GM12878 (cell line): ENCODE measurements around the gene BCL2. TPM values are rescaled to one million over a fixed set of nuclear protein-coding genes. Genes with fewer than 3 reads are reported as not detected.

ENCODE experiments used
- ATAC-seq: fragments of 200-7000 bp; cut with Tn5 transposase; 3 replicates; pipeline ENCODE4 v1.9.1; 2020; ENCODE audit warnings: mild to moderate bottlenecking, moderate library complexity
- BruUV-seq: library from RNA; stranded (reverse); fragments of 400-500 nt; replicated peaks from 2 replicates; lab custom pipeline; 2021; lab: Mats Ljungman, UMichigan
- CTCF ChIA-PET: fragments of 300-600 bp; sonication (Branson Sonifier 250); formaldehyde crosslinking; extraction: SDS; loops from one replicate; lab custom pipeline; 2021; ENCODE audit warnings: inconsistent platforms; lab: Yijun Ruan, JAX
- POLR2A ChIA-PET: fragments of 350-600 bp; formaldehyde crosslinking; extraction: SDS; loops from one replicate; lab custom pipeline; 2021; ENCODE audit warnings: inconsistent platforms; lab: Charles Lee
- RAD21 ChIA-PET: fragments of 300-600 bp; sonication (Branson Sonifier 250); formaldehyde crosslinking; loops from one replicate; lab custom pipeline; 2023; ENCODE audit warnings: antibody characterized with exemption; ENCODE audit not compliant: unreplicated experiment; lab: Charles Lee
- SMC1A ChIA-PET: fragments of 300-600 bp; sonication (Branson Sonifier 250); formaldehyde crosslinking; loops from one replicate; lab custom pipeline; 2023; ENCODE audit not compliant: unreplicated experiment, uncharacterized antibody; lab: Charles Lee
- DNase-seq: peaks from one replicate; pipeline ENCODE4 v3.0.0-alpha.2; 2011; ENCODE audit warnings: low read depth, low spot score
- FAIRE-seq: peaks from 3 replicates; lab custom pipeline; 2011; peaks lifted over from hg19 to GRCh38; lab: Jason Lieb, UNC
- H2AFZ ChIP-seq: 2 replicates; pipeline ENCODE4 v1.6.0; 2011; ENCODE audit warnings: low read depth, low read length, control low read depth; ENCODE audit not compliant: control insufficient read depth
- H3K27ac ChIP-seq: 2 replicates; pipeline ENCODE4 v1.5.1; 2011; ENCODE audit warnings: control low read depth; ENCODE audit not compliant: control insufficient read depth, insufficient read depth
- H3K27me3 ChIP-seq, 2 experiments: replicated peaks in 1 of 2; 2 replicates each; pipeline versions ENCODE4 v1.6.0 to v1.6.1; 2011; ENCODE audit warnings: low read length in 1 of 2; ENCODE audit not compliant: control insufficient read depth in 2 of 2, insufficient read depth in 2 of 2
- H3K36me3 ChIP-seq, 2 experiments: 2 replicates each; pipeline ENCODE4 v1.5.1; 2011; ENCODE audit warnings: low read length in 1 of 2; ENCODE audit not compliant: control insufficient read depth in 2 of 2, insufficient read depth in 2 of 2
- H3K4me1 ChIP-seq: 2 replicates; pipeline ENCODE4 v1.6.1; 2011; ENCODE audit warnings: mild to moderate bottlenecking, low read length, moderate library complexity, mixed read lengths; ENCODE audit not compliant: control insufficient read depth, insufficient read depth
- H3K4me2 ChIP-seq: 2 replicates; pipeline ENCODE4 v1.6.0; 2011; ENCODE audit warnings: control low read depth; ENCODE audit not compliant: control insufficient read depth, insufficient read depth
- H3K4me3 ChIP-seq: fragments of 200-600 bp; sonication (generic); 2 replicates; pipeline ENCODE4 v1.5.1; 2016
- H3K79me2 ChIP-seq: 2 replicates; pipeline ENCODE4 v1.6.0; 2011; ENCODE audit warnings: low read length; ENCODE audit not compliant: control insufficient read depth, insufficient read depth
- H3K9ac ChIP-seq: 2 replicates; pipeline ENCODE4 v1.8.0; 2011; ENCODE audit warnings: low read length, control low read depth, mixed read lengths; ENCODE audit not compliant: control insufficient read depth, insufficient read depth
- H3K9me3 ChIP-seq: replicated peaks from 3 replicates; pipeline ENCODE4 v1.5.1; 2011; ENCODE audit warnings: mild to moderate bottlenecking, low read length; ENCODE audit not compliant: control insufficient read depth, insufficient read depth
- H4K20me1 ChIP-seq: 2 replicates; pipeline ENCODE4 v1.6.0; 2011; ENCODE audit not compliant: control insufficient read depth, insufficient read depth
- CREB1 ChIP-seq: IDR thresholded peaks from 2 replicates; pipeline ENCODE4 v1.6.1; 2012; ENCODE audit warnings: low read depth, mild to moderate bottlenecking, inconsistent platforms
- MEF2B ChIP-seq: fragments of 450-650 bp; IDR thresholded peaks from 2 replicates; pipeline ENCODE4 v1.6.1; 2018; ENCODE audit warnings: mild to moderate bottlenecking, moderate library complexity; ENCODE audit not compliant: partially characterized antibody, poor library complexity, severe bottlenecking
- SUZ12 ChIP-seq: fragments of 200-600 bp; sonication (generic); IDR thresholded peaks from one replicate; pipeline ENCODE4 v1.6.1; 2018; ENCODE audit warnings: antibody characterized with exemption, mild to moderate bottlenecking; ENCODE audit not compliant: unreplicated experiment
- WGBS: methylation state at CpG from one replicate; pipeline ENCODE4 v1.1.6; 2016; ENCODE audit warnings: low lambda C conversion rate; ENCODE audit not compliant: insufficient replicate concordance, insufficient coverage; ENCODE audit errors: missing lambda C conversion rate; 5-methylcytosine and 5-hydroxymethylcytosine counted together
- in situ Hi-C: fragments of 300-500 bp; cut with MboI; formaldehyde crosslinking; loops from 9 replicates; pipeline ENCODE4 v1.14.3; 2018; ENCODE audit warnings: mixed read lengths
- intact Hi-C: fragments of 100-400 bp; cut with micrococcal nuclease; formaldehyde crosslinking; loops from one replicate; pipeline ENCODE4 v1.14.2; 2022; ENCODE audit not compliant: unreplicated experiment
- polyA plus RNA-seq, 11 experiments: library from polyadenylated mRNA; depleted of rRNA in 4 of 11; unstranded in 6 of 11; stranded (reverse) in 5 of 11; fragments of >200 nt; fragmentation: Nextera tagmentation in 4 of 11; fragmentation: Illumina TruSeq in 1 of 11; extraction: Ambion mirVana in 4 of 11; extraction: Trizol in 1 of 11; gene quantifications; 1 replicate in 1 of 11; 2 replicates in 10 of 11; pipeline versions ENCODE4 v1.2.1 to v1.2.3, GENCODE V29; 2011 to 2016; ENCODE audit warnings: inconsistent platforms in 2 of 11, missing spikeins in 2 of 11, low read depth in 1 of 11
- total RNA-seq, 4 experiments: library from RNA; depleted of rRNA in 3 of 4; stranded (reverse); fragments of >200 nt in 3 of 4; fragmentation: Illumina TruSeq in 1 of 4; extraction: Trizol in 1 of 4; gene quantifications; 2 replicates each; pipeline versions ENCODE4 v1.2.1 to v1.2.3, GENCODE V29; 2013 to 2021
- TF ChIP-seq, protein P1 (sequence below): fragments of 450-650 bp; formaldehyde crosslinking; IDR thresholded peaks from 2 replicates; pipeline ENCODE4 v1.5.0; 2022; ENCODE audit warnings: mild to moderate bottlenecking, missing genetic modification characterization
- TF ChIP-seq, protein P2 (sequence below): fragments of 450-650 bp; IDR thresholded peaks from 2 replicates; pipeline ENCODE4 v1.6.1; 2017; ENCODE audit warnings: mild to moderate bottlenecking, moderate library complexity

Gene BCL2
- total and polyA plus RNA-seq, 10 of the 15 experiments (the other 5 are each of a cell fraction or from before 2014, with no cell fraction given) = 4.1 to 47.8 (median 19.3) TPM

DNA sequence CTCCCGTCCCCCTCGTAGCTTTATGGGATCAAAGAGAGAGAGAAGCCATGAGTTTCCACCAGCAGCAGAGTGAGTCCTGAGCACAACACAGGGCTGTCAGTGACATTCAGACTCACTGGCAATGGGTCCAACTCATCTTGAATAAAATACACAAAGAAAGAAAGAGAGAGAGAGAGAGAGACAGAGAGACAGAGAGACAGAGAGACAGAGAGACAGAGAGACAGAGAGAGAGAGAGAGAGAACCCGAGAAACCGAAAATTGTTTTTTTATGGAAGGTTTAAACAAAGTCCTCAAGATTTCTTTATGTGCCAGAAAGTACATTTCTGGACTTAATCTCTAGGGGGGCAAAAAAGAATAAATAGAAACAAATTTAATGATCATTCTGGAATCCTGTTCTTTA is 11.5 kb upstream of the BCL2 start:
- Histone ChIP-seq H3K27me3 (no peaks in the 10 kb centered on the region), H3K4me3 (no peak overlapping the region), H4K20me1 (no peaks in the 10 kb centered on the region), H3K4me2 (no peak overlapping the region), H2AFZ (no peak overlapping the region), H3K9ac (no peak overlapping the region), H3K27ac (no peak overlapping the region), H3K36me3 (peaks cover 0 to 2% of the 10 kb centered on the region in 2 experiments; a peak in 3 of 4 replicates), H3K4me1 (no peaks in the 10 kb centered on the region), H3K9me3 (no peaks in the 10 kb centered on the region), H3K79me2 (no peaks in the 10 kb centered on the region)
- ChIA-PET RAD21 (interaction anchor here (1.1 kb wide), 1 partner anchor 314 kb away, joined by 5 read pairs; no protein-coding TSS in a partner anchor), POLR2A (interaction anchor here (1.5 kb wide), 1 partner anchor 10 kb away, joined by 3 read pairs; no protein-coding TSS in a partner anchor), SMC1A (interaction anchor here (1.0 to 2.8 kb wide), 4 partner anchors 8 to 315 kb away, joined by 4 to 9 read pairs (median 5); no protein-coding TSS in a partner anchor), CTCF (interaction anchor here (1.0 to 3.5 kb wide), 4 partner anchors 10 to 314 kb away, joined by 5 to 17 read pairs (median 10); no protein-coding TSS in a partner anchor)
- DNase-seq (no peak), FAIRE-seq (no peak), ATAC-seq (no peak)
- intact Hi-C loops = no loop called here
- in situ Hi-C loops = loop anchor here (25.0 kb wide), 1 partner anchor 619 kb away; the partner anchor contains the start of gene PHLPP1
- BruUV-seq = no TSS peak
- TF ChIP-seq, protein P1, sequence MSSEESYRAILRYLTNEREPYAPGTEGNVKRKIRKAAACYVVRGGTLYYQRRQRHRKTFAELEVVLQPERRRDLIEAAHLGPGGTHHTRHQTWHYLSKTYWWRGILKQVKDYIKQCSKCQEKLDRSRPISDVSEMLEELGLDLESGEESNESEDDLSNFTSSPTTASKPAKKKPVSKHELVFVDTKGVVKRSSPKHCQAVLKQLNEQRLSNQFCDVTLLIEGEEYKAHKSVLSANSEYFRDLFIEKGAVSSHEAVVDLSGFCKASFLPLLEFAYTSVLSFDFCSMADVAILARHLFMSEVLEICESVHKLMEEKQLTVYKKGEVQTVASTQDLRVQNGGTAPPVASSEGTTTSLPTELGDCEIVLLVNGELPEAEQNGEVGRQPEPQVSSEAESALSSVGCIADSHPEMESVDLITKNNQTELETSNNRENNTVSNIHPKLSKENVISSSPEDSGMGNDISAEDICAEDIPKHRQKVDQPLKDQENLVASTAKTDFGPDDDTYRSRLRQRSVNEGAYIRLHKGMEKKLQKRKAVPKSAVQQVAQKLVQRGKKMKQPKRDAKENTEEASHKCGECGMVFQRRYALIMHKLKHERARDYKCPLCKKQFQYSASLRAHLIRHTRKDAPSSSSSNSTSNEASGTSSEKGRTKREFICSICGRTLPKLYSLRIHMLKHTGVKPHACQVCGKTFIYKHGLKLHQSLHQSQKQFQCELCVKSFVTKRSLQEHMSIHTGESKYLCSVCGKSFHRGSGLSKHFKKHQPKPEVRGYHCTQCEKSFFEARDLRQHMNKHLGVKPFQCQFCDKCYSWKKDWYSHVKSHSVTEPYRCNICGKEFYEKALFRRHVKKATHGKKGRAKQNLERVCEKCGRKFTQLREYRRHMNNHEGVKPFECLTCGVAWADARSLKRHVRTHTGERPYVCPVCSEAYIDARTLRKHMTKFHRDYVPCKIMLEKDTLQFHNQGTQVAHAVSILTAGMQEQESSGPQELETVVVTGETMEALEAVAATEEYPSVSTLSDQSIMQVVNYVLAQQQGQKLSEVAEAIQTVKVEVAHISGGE (CRISPR knock-in tag) = no peak
- TF ChIP-seq MEF2B (no peak), CREB1 (no peak), SUZ12 (no peak)
- TF ChIP-seq, protein P2, sequence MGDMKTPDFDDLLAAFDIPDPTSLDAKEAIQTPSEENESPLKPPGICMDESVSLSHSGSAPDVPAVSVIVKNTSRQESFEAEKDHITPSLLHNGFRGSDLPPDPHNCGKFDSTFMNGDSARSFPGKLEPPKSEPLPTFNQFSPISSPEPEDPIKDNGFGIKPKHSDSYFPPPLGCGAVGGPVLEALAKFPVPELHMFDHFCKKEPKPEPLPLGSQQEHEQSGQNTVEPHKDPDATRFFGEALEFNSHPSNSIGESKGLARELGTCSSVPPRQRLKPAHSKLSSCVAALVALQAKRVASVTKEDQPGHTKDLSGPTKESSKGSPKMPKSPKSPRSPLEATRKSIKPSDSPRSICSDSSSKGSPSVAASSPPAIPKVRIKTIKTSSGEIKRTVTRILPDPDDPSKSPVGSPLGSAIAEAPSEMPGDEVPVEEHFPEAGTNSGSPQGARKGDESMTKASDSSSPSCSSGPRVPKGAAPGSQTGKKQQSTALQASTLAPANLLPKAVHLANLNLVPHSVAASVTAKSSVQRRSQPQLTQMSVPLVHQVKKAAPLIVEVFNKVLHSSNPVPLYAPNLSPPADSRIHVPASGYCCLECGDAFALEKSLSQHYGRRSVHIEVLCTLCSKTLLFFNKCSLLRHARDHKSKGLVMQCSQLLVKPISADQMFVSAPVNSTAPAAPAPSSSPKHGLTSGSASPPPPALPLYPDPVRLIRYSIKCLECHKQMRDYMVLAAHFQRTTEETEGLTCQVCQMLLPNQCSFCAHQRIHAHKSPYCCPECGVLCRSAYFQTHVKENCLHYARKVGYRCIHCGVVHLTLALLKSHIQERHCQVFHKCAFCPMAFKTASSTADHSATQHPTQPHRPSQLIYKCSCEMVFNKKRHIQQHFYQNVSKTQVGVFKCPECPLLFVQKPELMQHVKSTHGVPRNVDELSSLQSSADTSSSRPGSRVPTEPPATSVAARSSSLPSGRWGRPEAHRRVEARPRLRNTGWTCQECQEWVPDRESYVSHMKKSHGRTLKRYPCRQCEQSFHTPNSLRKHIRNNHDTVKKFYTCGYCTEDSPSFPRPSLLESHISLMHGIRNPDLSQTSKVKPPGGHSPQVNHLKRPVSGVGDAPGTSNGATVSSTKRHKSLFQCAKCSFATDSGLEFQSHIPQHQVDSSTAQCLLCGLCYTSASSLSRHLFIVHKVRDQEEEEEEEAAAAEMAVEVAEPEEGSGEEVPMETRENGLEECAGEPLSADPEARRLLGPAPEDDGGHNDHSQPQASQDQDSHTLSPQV = no peak
- 98% methylated on average over 4 of the region's 4 CpGs for WGBS
